Trophoblast cell (in vitro differentiated cells and primary cell): Measurements from ENCODE around the gene MACO1.

ENCODE experiments used
- DNase-seq, 2 donors: peaks; one replicate each; pipeline ENCODE4 v3.0.0-alpha.2; 2016
- H2AFZ ChIP-seq: 2 replicates; pipeline ENCODE4 v1.6.1; 2013; ENCODE audit warnings: low read length, moderate library complexity, mild to moderate bottlenecking; ENCODE audit not compliant: insufficient read depth, poor library complexity
- H2AK5ac ChIP-seq: 2 replicates; pipeline ENCODE4 v1.6.1; 2013; ENCODE audit warnings: mild to moderate bottlenecking, low read length
- H2BK120ac ChIP-seq: 2 replicates; pipeline ENCODE4 v1.6.1; 2013; ENCODE audit warnings: low read length, mild to moderate bottlenecking, moderate library complexity; ENCODE audit not compliant: insufficient read depth, poor library complexity
- H2BK12ac ChIP-seq: 2 replicates; pipeline ENCODE4 v1.6.1; 2013; ENCODE audit warnings: mild to moderate bottlenecking, low read length, moderate library complexity
- H2BK5ac ChIP-seq: 2 replicates; pipeline ENCODE4 v1.6.1; 2013; ENCODE audit warnings: low read length, low read depth, moderate library complexity, mild to moderate bottlenecking; ENCODE audit not compliant: poor library complexity
- H3K14ac ChIP-seq: 2 replicates; pipeline ENCODE4 v1.6.1; 2013; ENCODE audit warnings: mild to moderate bottlenecking, low read length
- H3K18ac ChIP-seq: 2 replicates; pipeline ENCODE4 v1.6.1; 2013; ENCODE audit warnings: mild to moderate bottlenecking, low read length
- H3K23ac ChIP-seq: 2 replicates; pipeline ENCODE4 v1.6.1; 2013; ENCODE audit warnings: low read length
- H3K27ac ChIP-seq: 2 replicates; pipeline ENCODE4 v1.5.1; 2013; ENCODE audit warnings: low read depth, mild to moderate bottlenecking, inconsistent platforms, low read length, moderate library complexity
- H3K27me3 ChIP-seq: 2 replicates; pipeline ENCODE4 v1.6.1; 2013; ENCODE audit warnings: inconsistent platforms, mild to moderate bottlenecking, low read length, moderate library complexity; ENCODE audit not compliant: insufficient read depth
- H3K36me3 ChIP-seq, 2 experiments: 1 replicate in 1 of 2; 2 replicates in 1 of 2; pipeline ENCODE4 v1.6.1; 2013; ENCODE audit warnings: low read length in 2 of 2, mild to moderate bottlenecking in 2 of 2, moderate library complexity in 1 of 2; ENCODE audit not compliant: insufficient read depth in 2 of 2, control insufficient read depth in 1 of 2
- H3K4ac ChIP-seq: 2 replicates; pipeline ENCODE4 v1.6.1; 2013; ENCODE audit warnings: low read depth, mild to moderate bottlenecking, low read length, moderate library complexity
- H3K4me1 ChIP-seq, 2 experiments: 1 replicate in 1 of 2; 2 replicates in 1 of 2; pipeline ENCODE4 v1.6.1; 2013; ENCODE audit warnings: low read length in 2 of 2, mild to moderate bottlenecking in 2 of 2, moderate library complexity in 1 of 2; ENCODE audit not compliant: insufficient read depth in 2 of 2, control insufficient read depth in 1 of 2
- H3K4me2 ChIP-seq: 2 replicates; pipeline ENCODE4 v1.6.1; 2013; ENCODE audit warnings: inconsistent platforms, mild to moderate bottlenecking, low read length, moderate library complexity
- H3K4me3 ChIP-seq: 2 replicates; pipeline ENCODE4 v1.5.1; 2013; ENCODE audit warnings: mild to moderate bottlenecking, low read depth, low read length, inconsistent platforms
- H3K79me1 ChIP-seq: one replicate; pipeline ENCODE4 v1.6.1; 2013; ENCODE audit warnings: low read length
- H3K79me2 ChIP-seq: 2 replicates; pipeline ENCODE4 v1.6.1; 2013; ENCODE audit warnings: low read length, mild to moderate bottlenecking; ENCODE audit not compliant: control insufficient read depth, insufficient read depth, poor library complexity
- H3K9ac ChIP-seq: 2 replicates; pipeline ENCODE4 v1.6.1; 2013; ENCODE audit warnings: mild to moderate bottlenecking, low read length
- H3K9me3 ChIP-seq: 2 replicates; pipeline ENCODE4 v1.6.1; 2013; ENCODE audit warnings: low read depth, mild to moderate bottlenecking, control low read depth, inconsistent platforms, low read length; ENCODE audit not compliant: insufficient read depth
- H4K12ac ChIP-seq: 2 replicates; pipeline ENCODE4 v1.6.1; 2013; ENCODE audit warnings: low read depth, mild to moderate bottlenecking, low read length, moderate library complexity
- H4K8ac ChIP-seq: 2 replicates; pipeline ENCODE4 v1.6.1; 2013; ENCODE audit warnings: low read depth, mild to moderate bottlenecking, low read length, moderate library complexity
- H4K91ac ChIP-seq: one replicate; pipeline ENCODE4 v1.6.1; 2013; ENCODE audit warnings: low read depth, mild to moderate bottlenecking, low read length, moderate library complexity
- WGBS: extraction: QIAGEN DNeasy Blood & Tissue Kit; methylation state at CpG from one replicate; pipeline ENCODE4 v1.1.7; 2013; ENCODE audit warnings: missing lambda C conversion rate; ENCODE audit not compliant: insufficient read length, insufficient coverage; ENCODE audit errors: extremely low coverage; 5-methylcytosine and 5-hydroxymethylcytosine counted together

The MACO1 gene

GRCh38 chr1:25502957-25503356 is 72.3 kb downstream of the MACO1 start:
- Histone ChIP-seq H2AFZ (no peak overlapping the region), H3K27ac (no peak overlapping the region), H3K4me1 (peaks cover 2 to 3% of the 10 kb centered on the region in 2 experiments), H2AK5ac (no peak overlapping the region), H3K23ac (no peak overlapping the region), H3K9me3 (no peaks in the 10 kb centered on the region), H3K36me3 (peaks cover 10% of the 10 kb centered on the region in 2 experiments), H3K4me2 (no peak overlapping the region), H2BK12ac (no peak overlapping the region), H3K79me2 (no peaks in the 10 kb centered on the region), H3K14ac (no peak overlapping the region), H3K4ac (no peak overlapping the region), H2BK5ac (no peak overlapping the region), H3K4me3 (no peak overlapping the region), H4K12ac (no peak overlapping the region), H4K91ac (no peak overlapping the region), H3K27me3 (no peaks in the 10 kb centered on the region), H3K9ac (no peak overlapping the region), H4K8ac (no peak overlapping the region), H2BK120ac (no peak overlapping the region), H3K18ac (no peak overlapping the region), H3K79me1 (no peaks in the 10 kb centered on the region)
- DNase-seq, result no peak
- no CpG with 5 or more reads among the region's 4 CpGs for WGBS

- Histone ChIP-seq H2AK5ac (no peak overlapping the region), H3K23ac (no peak overlapping the region), H3K4me1 (peaks cover 2 to 3% of the 10 kb centered on the region in 2 experiments), H3K27me3 (no peaks in the 10 kb centered on the region), H3K79me1 (no peaks in the 10 kb centered on the region), H3K9me3 (no peaks in the 10 kb centered on the region), H3K27ac (no peak overlapping the region), H4K12ac (no peak overlapping the region), H3K4me2 (no peak overlapping the region), H2AFZ (no peak overlapping the region), H4K8ac (no peak overlapping the region), H3K4me3 (no peak overlapping the region), H3K18ac (no peak overlapping the region), H3K9ac (no peak overlapping the region), H3K4ac (no peak overlapping the region), H2BK12ac (no peak overlapping the region), H3K79me2 (no peaks in the 10 kb centered on the region), H3K36me3 (peaks cover 6 to 7% of the 10 kb centered on the region in 2 experiments), H3K14ac (no peak overlapping the region), H2BK5ac (no peak overlapping the region), H2BK120ac (no peak overlapping the region), H4K91ac (no peak overlapping the region)
- DNase-seq, result peak; percentile 43 to 53
- no CpG with 5 or more reads among the region's 12 CpGs for WGBS
Measured at GRCh38 chr1:25503551-25504426, 73.1 kb downstream of the MACO1 start.

GRCh38 chr1:25504706-25505595 is 74.3 kb downstream of the MACO1 start:
- no peak overlapping the region for H2BK12ac ChIP-seq
- H3K4me1 ChIP-seq, result peaks cover 2 to 3% of the 10 kb centered on the region in 2 experiments
- H3K14ac ChIP-seq, result no peak overlapping the region
- H3K9ac ChIP-seq, result no peak overlapping the region
- peak; percentile 25 to 85 for DNase-seq
- H2BK120ac ChIP-seq, result no peak overlapping the region
- H3K9me3 ChIP-seq, result no peaks in the 10 kb centered on the region
- no peak overlapping the region for H4K91ac ChIP-seq
- H3K23ac ChIP-seq, result no peak overlapping the region
- no peak overlapping the region for H3K18ac ChIP-seq
- no peak overlapping the region for H3K4me2 ChIP-seq
- H4K12ac ChIP-seq, result no peak overlapping the region
- no peak overlapping the region for H3K27ac ChIP-seq
- H3K4ac ChIP-seq, result no peak overlapping the region
- no peak overlapping the region for H2BK5ac ChIP-seq
- peaks cover 6 to 7% of the 10 kb centered on the region in 2 experiments for H3K36me3 ChIP-seq
- H4K8ac ChIP-seq, result no peak overlapping the region
- no peak overlapping the region for H3K4me3 ChIP-seq
- H3K27me3 ChIP-seq, result no peaks in the 10 kb centered on the region
- no CpG with 5 or more reads among the region's 9 CpGs for WGBS
- H3K79me2 ChIP-seq, result no peaks in the 10 kb centered on the region
- H2AK5ac ChIP-seq, result no peak overlapping the region
- no peaks in the 10 kb centered on the region for H3K79me1 ChIP-seq
- no peak overlapping the region for H2AFZ ChIP-seq

GRCh38 chr1:25505656-25506385 is 75.1 kb downstream of the MACO1 start:
- no peak overlapping the region for H2BK5ac ChIP-seq
- no peak overlapping the region for H3K27ac ChIP-seq
- no peak overlapping the region for H3K23ac ChIP-seq
- H3K18ac ChIP-seq, result no peak overlapping the region
- no peak overlapping the region for H4K12ac ChIP-seq
- no peak overlapping the region for H4K91ac ChIP-seq
- H3K14ac ChIP-seq, result no peak overlapping the region
- H4K8ac ChIP-seq, result no peak overlapping the region
- H2BK120ac ChIP-seq, result no peak overlapping the region
- whole genome bisulfite sequencing, result no CpG with 5 or more reads among the region's 14 CpGs
- H3K4ac ChIP-seq, result no peak overlapping the region
- no peak overlapping the region for H2BK12ac ChIP-seq
- DNase-seq, result no peak
- H3K4me1 ChIP-seq, result peaks cover 2 to 3% of the 10 kb centered on the region in 2 experiments
- no peak overlapping the region for H2AFZ ChIP-seq
- no peak overlapping the region for H3K9ac ChIP-seq
- H3K4me3 ChIP-seq, result no peak overlapping the region
- no peak overlapping the region for H2AK5ac ChIP-seq
- H3K79me2 ChIP-seq, result no peaks in the 10 kb centered on the region
- no peaks in the 10 kb centered on the region for H3K9me3 ChIP-seq
- no peaks in the 10 kb centered on the region for H3K27me3 ChIP-seq
- peaks cover 6 to 7% of the 10 kb centered on the region in 2 experiments for H3K36me3 ChIP-seq
- H3K4me2 ChIP-seq, result no peak overlapping the region
- H3K79me1 ChIP-seq, result no peaks in the 10 kb centered on the region
